Measurements from ENCODE around the gene FHIT.
"Not testable (repeated sequence)": the region's sequence is repeated elsewhere in the genome, so short reads cannot be mapped to it uniquely, and the experiment has no call there.

FHIT gene

DNA sequence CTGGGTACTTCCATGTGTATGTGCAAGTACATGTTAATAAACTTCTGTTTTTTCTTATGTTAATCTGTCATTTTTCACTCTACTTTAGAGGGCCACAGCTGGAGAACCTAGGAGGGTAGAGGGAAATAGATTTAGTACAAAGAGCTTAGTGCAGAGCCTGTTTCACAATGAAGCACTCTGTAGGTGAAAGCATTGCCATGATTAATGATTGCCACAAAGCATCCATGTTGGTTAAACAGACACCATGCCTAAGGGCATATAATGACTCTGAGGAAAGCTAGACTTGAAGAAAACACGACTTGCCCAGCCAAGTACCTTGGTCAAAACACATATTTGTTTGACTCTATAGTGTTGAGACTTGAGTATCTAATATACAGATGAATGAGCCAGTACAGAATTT, 338.4 kb downstream of the FHIT start:
- DNase-seq, result no peak

DNA sequence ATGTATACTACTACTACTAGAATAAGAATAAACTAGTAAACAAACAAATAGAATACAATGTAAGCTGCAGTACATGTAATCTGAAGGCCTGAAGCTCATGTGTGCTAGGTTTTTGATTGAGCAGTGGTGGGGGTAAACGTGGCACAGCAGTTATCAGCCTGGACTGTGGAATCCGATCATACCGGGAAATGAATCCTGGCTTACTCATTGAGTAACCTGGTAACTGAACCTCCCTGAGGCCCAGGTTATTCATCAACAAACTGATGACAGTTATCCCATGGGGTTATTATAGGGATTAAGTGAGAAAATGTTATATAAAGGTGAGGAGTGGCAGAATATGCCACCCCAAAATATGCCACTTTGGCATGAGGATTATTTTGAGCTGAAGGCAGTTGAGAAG, 339.1 kb downstream of the FHIT start:
- DNase-seq, result no peak

DNA sequence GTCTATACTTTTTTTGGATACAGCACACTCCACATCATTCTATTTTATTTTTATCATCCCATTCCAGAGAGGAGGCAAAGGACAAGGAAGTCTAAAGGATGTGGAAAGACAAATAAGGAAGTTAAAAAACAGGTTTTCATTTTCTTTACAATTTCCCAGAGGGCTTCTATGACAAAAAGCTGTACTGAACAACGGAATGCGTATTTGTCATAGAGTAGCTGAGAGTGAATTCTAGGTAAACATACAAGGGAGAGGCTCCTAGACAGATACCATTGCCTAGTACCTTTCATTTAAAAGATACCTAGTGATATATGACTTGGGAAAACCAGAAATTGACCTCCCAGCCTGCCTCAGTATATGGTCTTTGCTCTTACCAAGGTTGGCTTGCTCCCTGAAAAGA, 341.7 kb downstream of the FHIT start:
- no peak for DNase-seq

DNA sequence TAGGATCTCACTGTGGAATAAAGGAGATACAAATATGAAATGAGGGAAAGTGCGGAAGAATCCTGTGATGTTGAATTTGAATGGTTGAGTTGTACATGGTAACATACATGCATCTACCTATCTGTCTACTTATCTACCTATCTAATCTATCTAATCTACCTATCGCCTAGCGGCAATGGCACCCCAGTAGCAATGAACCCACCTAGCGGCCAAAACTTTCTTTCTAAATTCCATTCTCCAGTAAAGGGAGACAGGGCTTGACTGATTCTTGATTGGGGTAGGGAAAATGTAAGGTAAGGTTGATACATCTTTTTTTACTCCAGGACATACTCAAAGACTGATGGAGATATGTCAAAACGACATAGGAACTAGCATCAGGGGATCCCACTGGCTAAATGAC, 345.0 kb downstream of the FHIT start:
- DNase-seq, result no peak

DNA sequence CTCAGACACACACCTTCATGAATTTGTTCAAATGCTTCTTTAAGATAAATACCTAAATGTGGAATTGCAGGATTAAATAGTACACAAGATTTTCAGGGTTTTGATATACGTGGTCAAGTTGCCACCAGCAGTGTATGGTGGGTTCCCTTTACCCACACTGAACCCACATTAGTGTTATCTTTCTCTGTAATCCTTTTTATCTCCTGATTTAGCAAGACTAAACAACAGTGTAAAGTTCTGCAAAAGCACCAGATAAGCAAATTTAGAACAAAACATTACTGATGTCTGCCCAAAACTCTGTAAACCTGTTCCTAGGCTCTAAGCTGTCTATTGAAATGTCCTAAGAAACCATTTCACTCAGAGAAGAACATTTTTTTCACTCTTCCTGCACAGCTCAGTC, 352.9 kb downstream of the FHIT start:
- no peak for DNase-seq

DNA sequence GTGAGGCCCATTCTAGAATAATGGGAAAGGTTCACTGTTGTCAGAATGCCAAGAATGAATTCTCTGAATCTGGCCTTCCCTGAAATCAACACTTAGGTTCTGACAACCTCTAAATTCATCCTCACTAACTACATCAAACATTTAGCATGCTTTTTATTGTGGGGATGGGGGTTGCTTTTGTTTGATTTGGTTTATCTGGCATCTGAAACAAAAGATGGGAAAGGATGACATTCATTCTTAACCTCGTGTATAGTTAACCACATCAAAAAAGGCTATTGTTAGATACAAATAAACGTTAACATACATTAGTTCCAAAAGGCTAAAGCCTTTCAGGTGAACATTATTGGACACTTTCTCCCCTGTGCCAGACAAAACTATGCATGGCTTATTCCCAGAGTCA, 357.3 kb downstream of the FHIT start:
- no peak for DNase-seq

DNA sequence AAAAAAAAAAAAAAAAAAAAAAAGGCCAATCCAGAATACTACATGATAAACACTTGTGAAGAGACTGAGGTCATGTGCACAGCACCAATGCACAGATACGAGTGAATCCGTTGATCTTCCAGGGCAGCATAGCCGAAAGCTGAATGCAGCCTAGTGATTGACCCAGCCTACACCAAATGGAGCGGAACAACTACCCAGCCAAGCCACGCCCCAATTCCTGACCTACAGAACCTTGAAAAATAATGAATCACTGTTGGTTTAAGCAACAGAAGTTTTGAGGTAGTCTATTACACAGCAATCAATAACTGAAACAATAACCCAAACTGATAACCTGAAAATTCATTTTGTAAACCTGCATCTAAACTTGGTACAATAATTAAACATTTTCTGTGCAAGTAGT, 361.0 kb downstream of the FHIT start:
- DNase-seq, result no peak

DNA sequence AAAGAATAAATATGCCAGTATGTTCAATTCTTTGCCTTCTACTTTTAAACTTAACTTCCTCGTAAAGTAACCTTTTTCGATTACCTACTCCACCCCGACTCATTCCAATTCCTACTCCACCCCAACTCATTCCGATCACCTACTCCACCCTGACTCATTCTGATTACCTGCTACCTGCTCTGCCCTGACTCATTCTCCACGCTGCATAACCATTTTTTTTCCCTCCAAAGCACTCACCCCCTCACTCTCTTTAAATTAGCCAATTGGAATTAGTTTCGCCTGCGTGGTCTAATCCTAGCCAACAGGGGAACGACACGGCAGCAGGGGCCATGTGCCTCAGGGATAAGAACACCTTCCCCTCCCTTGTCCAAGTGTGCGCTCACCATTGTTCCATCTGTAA, 362.3 kb downstream of the FHIT start:
- DNase-seq, result not testable (repeated sequence)

DNA sequence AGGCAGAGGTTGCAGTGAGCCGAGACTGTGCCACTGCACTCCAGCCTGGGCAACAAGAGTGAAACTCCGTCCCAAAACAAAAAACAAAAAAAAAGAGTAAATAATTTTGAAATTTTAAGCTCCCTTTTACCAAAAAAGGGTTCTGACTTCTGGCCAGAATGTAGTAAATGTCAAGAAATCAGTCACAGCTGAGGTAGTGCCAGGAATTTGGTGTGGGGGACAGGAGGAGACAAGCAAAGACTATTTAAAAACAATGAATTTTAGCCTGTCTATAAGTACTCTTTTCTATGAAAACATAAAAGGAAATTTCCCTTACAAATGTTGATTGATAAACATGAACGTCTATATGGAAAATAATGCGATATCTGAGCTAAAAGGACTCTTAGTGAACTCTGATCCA, 363.7 kb downstream of the FHIT start:
- no peak for DNase-seq

DNA sequence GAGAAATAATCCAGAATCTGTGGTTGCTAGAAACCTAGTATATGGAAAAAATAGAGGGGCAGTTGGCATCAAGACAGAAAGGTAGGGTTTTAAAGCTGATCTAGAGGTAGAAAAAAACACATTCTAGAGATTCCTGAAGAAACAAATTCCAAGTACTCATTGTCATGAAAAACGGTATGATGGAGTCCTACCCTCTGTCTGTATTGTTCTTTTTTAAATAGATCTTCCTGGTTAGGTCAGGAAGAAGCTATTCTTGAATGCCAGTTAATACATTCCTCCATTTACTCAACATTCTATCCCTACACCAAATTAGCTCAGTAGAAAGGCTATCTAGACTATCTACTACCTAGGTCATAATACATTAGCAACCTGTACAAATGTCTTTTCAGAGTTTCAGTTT, 364.7 kb downstream of the FHIT start:
- no peak for DNase-seq

DNA sequence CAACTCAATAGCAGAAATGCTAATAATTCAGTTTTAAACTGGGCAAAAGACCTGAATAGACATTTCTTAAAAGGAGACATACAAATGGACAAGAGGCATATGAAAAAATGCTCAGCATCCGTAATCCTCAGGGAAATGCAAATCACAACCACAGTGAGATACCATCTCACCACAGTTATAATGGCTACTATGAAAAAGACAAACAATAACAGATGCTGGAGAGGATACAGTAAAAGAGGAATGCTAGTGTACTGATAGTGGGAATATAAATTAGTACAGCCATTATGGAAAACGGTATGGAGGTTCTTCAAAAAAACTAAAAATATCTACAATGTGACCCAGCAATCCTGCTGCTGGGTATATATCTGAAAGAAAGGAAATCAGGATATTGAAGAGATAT, 367.2 kb downstream of the FHIT start:
- DNase-seq, result no peak

DNA sequence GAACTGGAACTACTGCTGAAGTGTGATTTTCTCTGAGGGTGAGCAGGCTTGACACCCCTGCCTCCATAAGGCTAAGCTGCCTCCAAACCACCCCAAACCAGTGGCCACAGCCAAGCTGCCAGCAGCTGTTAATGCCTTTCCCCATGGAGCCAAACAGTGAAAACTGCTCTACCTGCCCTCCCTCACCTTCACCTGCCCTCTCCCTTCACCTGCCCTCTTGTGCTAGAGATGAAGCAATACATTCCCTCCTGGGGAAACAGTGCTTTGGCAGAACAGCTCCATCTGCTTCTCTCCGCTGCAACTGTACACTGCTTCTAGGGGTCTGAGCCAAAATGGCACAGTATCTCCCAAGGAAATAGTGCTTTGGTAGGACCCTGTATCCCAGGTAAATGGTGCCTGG, 374.1 kb downstream of the FHIT start:
- DNase-seq, result no peak

DNA sequence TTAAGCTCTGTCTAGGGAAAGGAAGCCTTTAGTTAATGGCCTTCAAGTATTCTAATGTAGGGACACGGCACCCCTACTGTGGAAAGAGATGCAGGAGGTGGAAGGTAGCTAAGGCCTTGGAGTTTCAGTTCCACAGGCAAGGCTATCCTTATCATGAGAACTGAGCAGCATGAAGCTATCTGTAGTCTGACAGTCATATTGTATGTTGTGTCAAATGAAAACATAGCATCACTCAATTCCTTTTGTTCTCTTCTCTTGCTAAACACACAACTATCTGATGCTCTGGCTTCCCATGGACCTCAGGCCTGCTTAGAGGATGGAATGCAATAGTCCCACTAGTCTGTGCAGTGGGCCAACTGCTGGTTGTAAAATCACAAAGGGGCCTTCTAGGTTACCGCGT, 380.9 kb downstream of the FHIT start:
- DNase-seq, result no peak

DNA sequence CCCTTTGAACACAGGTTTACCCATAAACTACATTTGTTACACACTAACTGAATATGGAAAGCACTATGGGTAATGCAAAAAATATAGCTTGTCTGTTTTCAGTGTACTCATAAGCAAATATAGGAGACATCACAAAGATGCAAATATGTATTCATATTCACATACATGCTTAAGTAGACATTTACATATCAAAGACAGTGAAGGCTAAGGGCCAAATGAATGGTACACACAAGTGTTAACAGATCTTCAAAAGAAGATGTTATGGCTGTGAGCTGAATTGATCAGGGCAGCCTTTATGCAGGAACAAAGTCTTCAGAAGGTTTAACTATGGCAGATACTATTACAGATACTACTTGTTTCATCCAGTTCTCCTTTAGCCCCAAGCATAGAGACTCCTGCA, 384.1 kb downstream of the FHIT start:
- DNase-seq, result no peak

DNA sequence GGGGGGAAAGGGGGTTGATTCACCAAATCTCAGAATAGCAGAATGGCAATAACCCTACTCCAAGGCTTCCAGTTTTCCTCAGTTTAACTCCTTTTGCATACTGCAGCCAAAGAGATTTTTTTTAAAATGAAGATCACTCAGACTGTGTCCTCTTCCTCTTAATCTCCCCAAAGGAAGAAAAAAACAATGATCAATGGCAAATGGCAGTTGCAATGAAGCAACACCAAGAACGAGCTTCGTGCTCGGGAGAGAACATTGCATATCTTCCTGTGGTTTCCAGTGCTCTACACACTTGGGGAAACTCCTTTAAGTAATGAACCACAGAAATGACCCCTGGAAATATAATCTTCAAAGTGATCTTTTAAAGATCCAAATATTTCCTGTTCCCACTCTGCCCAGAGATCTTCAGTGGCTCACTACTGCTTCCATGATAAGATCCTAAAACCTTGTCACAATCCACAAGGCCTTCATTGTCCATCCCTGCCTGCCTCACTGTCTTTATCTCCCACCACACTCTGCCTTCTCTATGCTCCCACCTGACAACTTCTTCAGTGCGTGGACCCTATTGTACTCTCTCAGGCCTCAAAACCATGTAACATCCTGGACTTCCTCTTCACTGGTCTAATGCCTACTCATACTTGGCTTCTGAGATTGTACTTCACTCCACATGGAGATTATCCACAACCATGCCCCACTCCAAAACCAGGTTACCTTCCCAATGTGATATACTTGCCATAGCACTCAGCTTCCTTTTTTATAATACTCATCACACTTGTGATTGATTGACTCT, 394.8 kb downstream of the FHIT start:
- no peak for DNase-seq

DNA sequence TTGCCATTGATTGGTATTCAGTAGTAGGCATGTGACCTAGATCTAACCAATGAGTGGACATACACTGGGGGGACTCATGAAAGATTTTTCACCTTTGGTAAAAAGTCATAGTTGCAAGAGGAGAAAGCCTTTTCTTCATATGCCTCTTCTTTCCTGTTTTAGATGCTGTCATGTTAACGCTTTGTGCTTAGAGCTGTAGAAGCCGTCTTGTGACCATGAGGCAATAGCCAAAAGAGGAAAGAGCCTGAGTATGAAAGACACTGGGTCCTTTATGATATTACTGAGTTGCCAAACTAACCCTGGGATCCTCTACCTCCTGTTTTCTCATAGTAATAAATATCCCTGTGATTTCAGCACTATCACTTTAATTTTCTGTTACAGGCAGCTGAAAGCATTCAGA, 396.0 kb downstream of the FHIT start:
- no peak for DNase-seq

DNA sequence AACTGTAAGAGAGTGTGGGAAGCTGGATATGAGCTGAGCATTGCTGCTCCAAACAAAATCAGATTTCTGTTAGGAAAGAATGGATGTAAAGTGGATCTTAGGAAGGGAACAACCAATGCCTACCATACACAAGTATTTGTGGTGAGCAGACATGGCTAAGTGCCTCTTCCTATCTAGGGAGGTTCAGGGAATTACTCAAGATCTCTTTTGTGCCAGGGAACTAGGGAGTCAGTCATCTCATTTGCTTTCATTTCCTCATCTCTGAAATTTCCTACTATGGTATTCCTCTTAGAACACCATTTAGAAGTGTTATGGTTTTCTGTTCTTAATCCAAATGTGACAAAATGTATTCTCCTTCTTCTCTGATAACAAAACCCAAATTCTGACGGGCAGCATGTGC, 396.5 kb downstream of the FHIT start:
- DNase-seq, result no peak

DNA sequence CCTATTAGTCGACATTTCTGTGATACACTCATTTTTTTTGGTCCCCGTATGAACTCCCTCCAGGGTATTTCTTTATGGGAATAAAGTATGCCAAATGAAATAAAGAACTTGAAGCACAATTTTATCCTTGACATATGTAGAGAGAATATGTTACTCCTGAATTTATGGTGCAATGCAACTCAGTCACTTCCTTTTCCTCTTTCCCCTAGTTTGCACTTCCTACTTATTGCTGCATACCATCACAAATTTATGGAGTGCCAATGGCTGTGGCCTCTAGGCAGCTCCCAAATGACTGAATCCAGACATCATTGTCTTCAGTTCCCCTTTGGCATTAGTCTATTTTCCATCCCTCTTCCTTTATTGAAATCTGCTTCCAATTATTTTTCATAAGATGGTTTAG, 403.5 kb downstream of the FHIT start:
- DNase-seq, result no peak

DNA sequence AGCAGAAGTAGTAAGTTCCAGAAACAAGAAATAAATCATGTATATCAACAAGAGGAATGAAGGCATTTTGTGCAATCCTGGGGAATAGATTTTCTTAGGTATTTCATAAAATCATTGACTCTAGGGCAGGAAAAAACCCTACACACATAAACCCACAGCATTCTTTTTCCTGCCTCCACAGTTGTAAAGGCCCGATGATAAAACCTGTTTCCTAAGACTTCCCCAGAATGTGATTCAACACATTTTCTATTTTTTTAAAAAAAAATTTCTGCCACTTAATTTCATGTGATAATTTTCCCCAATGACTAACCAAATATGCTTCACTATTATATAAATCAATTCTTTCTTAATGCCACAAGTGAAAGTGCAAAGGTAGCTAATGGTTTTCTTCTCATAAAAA, 407.0 kb downstream of the FHIT start:
- DNase-seq, result no peak

DNA sequence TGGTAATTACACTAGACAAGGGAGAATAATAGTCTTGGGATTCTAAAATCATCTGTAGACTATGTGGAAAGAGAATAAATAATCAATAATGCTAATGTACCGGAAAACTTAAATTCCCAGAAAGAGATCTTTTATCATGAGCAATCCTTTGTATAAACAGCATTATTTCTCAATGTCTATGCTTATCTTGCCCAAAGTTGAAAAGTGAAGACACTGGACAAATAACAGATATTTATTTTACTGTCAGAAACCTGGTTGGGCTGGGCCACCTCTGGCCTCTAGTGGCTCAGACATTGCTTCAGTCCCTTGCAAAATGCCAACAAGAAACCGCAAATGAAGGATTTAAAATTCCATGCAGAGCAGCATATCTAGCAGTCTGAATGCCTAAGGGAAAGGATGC, 409.9 kb downstream of the FHIT start:
- peak; percentile 5 for DNase-seq

DNA sequence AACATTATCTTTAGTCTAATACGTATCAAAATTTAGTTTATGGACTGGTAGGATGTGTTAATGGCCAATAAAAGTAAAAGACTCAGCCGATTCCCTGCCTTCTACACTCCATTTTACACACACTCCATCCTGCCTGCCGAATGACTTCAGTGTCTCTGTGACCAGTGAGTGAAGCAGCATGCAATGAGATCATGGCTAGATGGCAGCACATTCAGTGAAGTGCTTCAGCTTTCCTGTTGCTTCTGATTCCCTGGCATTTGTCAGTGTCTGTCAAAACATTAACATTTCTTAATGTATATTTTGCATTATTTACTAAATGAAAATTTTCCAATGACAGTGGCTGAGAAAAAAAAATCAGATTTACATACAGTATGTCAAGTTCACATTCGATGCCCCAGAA, 412.0 kb downstream of the FHIT start:
- no peak for DNase-seq

DNA sequence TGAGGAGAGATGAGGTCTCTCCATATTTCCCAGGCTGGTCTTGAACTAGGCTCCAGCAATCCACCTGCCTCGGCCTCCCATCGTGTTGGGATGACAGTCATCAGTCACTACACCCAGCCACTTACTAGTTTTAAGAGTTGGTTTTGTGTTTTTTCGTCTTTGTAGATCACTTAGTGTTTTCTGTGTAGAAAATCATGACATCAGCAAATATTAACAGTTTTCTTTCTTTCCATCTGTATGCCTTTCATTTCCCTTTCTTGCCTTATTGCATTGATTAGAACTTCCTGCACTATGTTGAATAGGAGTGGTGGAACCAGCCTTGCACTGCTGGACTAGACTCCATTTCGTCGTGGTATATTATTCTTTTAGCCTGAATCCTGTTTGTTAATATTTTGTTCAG, 415.5 kb downstream of the FHIT start:
- DNase-seq, result no peak

DNA sequence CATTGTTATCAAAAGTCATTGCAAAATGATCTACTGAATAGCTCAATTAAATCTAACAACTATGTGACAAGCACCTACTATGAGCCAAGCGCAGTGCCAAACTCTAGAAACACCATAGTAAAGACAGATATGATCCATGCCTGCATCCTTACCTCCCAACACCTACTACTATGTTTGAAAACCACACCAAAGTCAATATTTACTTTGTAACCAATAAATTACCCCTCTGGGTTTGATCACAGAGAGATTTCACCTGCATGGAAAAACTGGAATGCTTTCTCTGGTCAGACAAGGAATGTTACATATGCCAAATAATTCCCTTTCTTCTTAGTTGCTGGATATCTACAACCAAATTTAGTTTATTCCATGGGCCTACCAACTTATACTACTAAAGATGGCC, 422.2 kb downstream of the FHIT start:
- DNase-seq, result no peak

DNA sequence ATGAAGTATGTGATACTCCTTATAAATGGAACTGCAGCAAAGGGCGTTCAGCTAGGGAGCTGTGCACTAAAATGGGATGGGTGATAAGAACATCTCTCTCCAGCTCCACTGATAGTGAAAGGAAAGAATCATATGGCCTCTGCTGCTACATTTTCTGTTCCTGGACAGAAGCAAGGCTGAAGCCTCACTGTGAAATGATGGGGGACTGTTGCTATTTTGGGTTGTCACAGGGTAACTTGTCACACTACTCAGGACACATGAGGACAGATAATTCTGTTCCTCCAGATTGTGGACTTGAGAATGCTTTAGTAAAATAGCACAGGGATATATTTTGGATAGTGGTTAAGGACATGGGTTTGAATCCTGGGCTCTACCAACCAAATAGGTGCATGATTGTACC, 423.6 kb downstream of the FHIT start:
- no peak for DNase-seq

DNA sequence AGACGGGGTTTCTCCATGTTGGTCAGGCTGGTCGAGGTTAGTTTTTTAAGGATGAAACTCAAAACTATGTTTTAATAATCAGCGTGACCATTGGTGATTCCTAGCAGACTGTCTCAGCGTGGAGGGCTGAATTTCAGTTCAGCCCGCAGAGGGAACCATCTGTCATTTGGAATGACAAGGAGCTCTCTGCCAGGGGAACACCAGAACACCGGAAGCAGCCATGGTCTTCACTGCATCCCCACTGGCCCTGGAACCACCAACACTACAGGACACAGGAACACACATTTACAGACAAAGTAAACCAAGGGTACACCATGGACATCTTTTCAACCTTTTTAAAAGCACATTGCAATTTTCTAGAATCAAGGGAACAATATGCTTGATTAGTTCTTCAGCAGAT, 424.7 kb downstream of the FHIT start:
- DNase-seq, result no peak

DNA sequence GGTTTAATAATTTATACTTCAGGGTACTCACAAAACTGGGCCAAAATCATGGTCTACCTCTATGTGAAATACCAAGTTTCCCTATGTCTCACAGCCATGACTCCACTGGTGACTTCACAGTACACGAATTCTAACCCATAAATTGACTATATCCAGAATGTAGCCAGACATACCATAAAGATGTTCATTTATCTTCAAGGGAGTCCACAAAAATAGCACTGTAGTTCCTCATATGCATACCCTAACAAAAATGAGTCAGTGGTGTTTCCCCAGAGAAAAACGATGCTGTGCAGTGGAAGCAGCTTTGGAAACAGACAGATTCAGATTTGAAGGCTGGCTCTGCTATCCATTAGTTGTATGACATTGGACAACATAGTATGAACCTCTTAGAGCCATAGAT, 438.8 kb downstream of the FHIT start:
- peak; percentile 81 for DNase-seq

Data from fibroblast of skin of right quadriceps (primary cell).